ENCODE results near the gene CDC20B. TPM values are rescaled to one million over a fixed set of nuclear protein-coding genes. Genes with fewer than 3 reads are reported as not detected.

CDC20B gene
- polyA plus RNA-seq, 1 of the 3 experiments (the other 2 are of a cell fraction) = 0.03 TPM

GRCh38 chr5:55146080-55146479, 26.9 kb downstream of the CDC20B start:
- Histone ChIP-seq H3K4me3 (ENCODE audit: low read depth in 2 of 2, low read length in 1 of 2) (no peak overlapping the region), H3K4me1 (ENCODE audit: control insufficient read depth in 1 of 2, insufficient read depth in 2 of 2, low read depth in 1 of 2, low read length in 1 of 2) (no peaks in the 10 kb centered on the region), H3K4me2 (0 out of 2 replicates have a peak overlapping the region, but pooled peaks have one; percentile 44), H4K20me1 (ENCODE audit: insufficient read depth) (no peaks in the 10 kb centered on the region), H3K9ac (no peak overlapping the region), H3K27ac (ENCODE audit: low read depth in 2 of 2, low read length in 1 of 2) (no peak overlapping the region), H3K9me3 (no peaks in the 10 kb centered on the region), H3K9me2 (no peaks in the 10 kb centered on the region), H3K79me2 (ENCODE audit: insufficient read depth) (no peaks in the 10 kb centered on the region), H3F3A (replicated peaks; ENCODE audit: insufficient read depth) (peaks cover 6% of the 10 kb centered on the region), H2AFZ (ENCODE audit: low read depth) (no peak overlapping the region; the same call in 1 of the 2 replicates), H3K27me3 (ENCODE audit: insufficient read depth) (peaks cover 6% of the 10 kb centered on the region; the same call in 1 of the 2 replicates), H3K36me3 (replicated peaks in 1 of 2; ENCODE audit: control insufficient read depth in 1 of 2, insufficient read depth in 2 of 2, low read length in 1 of 2) (no peaks in the 10 kb centered on the region)
- POLR2A ChIA-PET = no interaction called here
- TF ChIP-seq RXRA (IDR thresholded peaks at IDR 0.05; ENCODE audit: borderline replicate concordance, low read depth) = no peak
- DNase-seq = no peak
- CTCF ChIA-PET = interaction anchor here (0.6 to 1.7 kb wide), 23 partner anchors 8 to 279 kb away, joined by 3 to 15 read pairs (median 4); partner anchors contain the start of genes ESM1 and GPX8
- 41% methylated on average over 8 of the region's 8 CpGs for WGBS (ENCODE audit: low lambda C conversion rate)

GRCh38 chr5:55143624-55144023, 29.4 kb downstream of the CDC20B start:
- H3F3A ChIP-seq (replicated peaks; ENCODE audit: insufficient read depth) = peaks cover 6% of the 10 kb centered on the region
- CTCF ChIA-PET = interaction anchor here (1.4 kb wide), 1 partner anchor 237 kb away, joined by 5 read pairs; no protein-coding TSS in a partner anchor
- H4K20me1 ChIP-seq (ENCODE audit: insufficient read depth) = no peaks in the 10 kb centered on the region
- H3K9ac ChIP-seq = no peak overlapping the region
- TF ChIP-seq MAX (IDR thresholded peaks at IDR 0.05; ENCODE audit: low read depth) (no peak), NFIC (IDR thresholded peaks at IDR 0.05; ENCODE audit: borderline replicate concordance) (no peak), CTCF (IDR thresholded peaks at IDR 0.05) (no peak), IRF3 (IDR thresholded peaks at IDR 0.05; ENCODE audit: low read depth, low read length) (no peak), FOSL2 (IDR thresholded peaks at IDR 0.05; ENCODE audit: borderline replicate concordance, low read depth) (no peak), EP300 (IDR thresholded peaks at IDR 0.05; ENCODE audit: borderline replicate concordance in 1 of 2, low read depth in 1 of 2, low read length in 1 of 2) (no peak)
- H3K4me3 ChIP-seq (ENCODE audit: low read depth in 2 of 2, low read length in 1 of 2) = no peak overlapping the region
- H3K4me2 ChIP-seq = no peak overlapping the region
- no peak for DNase-seq
- H3K9me3 ChIP-seq = no peaks in the 10 kb centered on the region
- POLR2A ChIA-PET = no interaction called here
- H3K27ac ChIP-seq (ENCODE audit: low read depth in 2 of 2, low read length in 1 of 2) = no peak overlapping the region
- no peaks in the 10 kb centered on the region for H3K79me2 ChIP-seq (ENCODE audit: insufficient read depth)
- no peak overlapping the region for H2AFZ ChIP-seq (ENCODE audit: low read depth)
- H3K4me1 ChIP-seq (ENCODE audit: control insufficient read depth in 1 of 2, insufficient read depth in 2 of 2, low read depth in 1 of 2, low read length in 1 of 2) = no peaks in the 10 kb centered on the region
- WGBS (ENCODE audit: low lambda C conversion rate) = 14% methylated on average over 4 of the region's 4 CpGs
- no peaks in the 10 kb centered on the region for H3K36me3 ChIP-seq (replicated peaks in 1 of 2; ENCODE audit: control insufficient read depth in 1 of 2, insufficient read depth in 2 of 2, low read length in 1 of 2)
- H3K9me2 ChIP-seq = no peaks in the 10 kb centered on the region
- peaks cover 7% of the 10 kb centered on the region; the same call in 1 of the 2 replicates for H3K27me3 ChIP-seq (ENCODE audit: insufficient read depth)

Data from SK-N-SH (cell line).